Thyroid gland (tissue), 4 donors: ENCODE results near the gene PCYT2.

ENCODE experiments used
- POLR2A ChIP-seq, 2 donors: fragments of 450-650 bp; IDR thresholded peaks; one replicate each; pipeline ENCODE4 v1.6.1; 2017; ENCODE audit warnings: antibody characterized with exemption in 2 of 2, mild to moderate bottlenecking in 2 of 2, moderate library complexity in 1 of 2
- TF ChIP-seq, protein P1 (sequence below), 6 experiments: fragments of 200-600 bp in 3 of 6; fragments of 450-650 bp in 3 of 6; sonication (generic) in 3 of 6; IDR thresholded peaks; one replicate each; pipeline ENCODE4 v1.5.1; 2016 to 2019; ENCODE audit warnings: antibody characterized with exemption in 6 of 6, mild to moderate bottlenecking in 2 of 6, inconsistent platforms in 1 of 6, moderate library complexity in 1 of 6

DNA sequence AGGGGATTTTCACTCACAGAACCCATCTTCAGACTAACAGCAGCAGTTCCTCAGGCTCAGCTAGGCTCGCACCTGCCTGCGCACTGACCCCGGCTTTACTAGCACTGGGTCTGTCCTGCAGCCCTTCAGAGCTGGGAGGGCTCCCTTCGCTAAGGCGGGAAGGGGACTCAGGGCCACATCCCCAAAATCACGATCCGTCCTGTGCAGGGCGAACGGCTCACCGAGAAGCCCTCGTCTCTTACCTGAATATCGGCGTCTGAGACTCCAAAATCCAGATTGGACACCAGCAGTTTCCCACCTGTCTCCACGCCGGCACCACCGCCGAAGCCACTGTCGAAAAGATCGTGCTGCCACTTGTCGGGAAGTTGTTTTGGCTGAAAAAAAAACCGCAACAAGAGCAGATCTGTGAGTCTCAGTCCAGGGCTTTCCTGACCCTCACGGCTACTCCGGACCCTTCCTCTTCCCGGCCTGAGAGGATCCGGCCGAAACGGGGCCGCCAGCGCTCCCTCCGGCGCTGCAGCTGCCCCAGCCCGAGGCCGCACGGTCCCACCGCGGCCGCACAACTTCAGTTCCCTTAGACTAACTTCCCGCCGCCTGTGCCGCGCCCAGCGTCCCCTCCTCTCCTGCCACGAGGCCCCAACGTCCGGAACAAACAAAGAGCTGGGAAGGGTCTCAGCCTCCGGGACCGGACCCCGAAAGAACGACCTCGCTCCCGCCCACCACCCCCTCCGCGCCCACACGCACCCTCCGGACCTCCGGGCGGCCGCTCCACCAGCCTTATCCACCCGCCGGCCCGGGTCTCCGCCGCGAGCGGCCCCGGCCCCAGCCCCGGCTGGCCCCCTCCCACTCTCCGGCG, 20.5 kb downstream of the PCYT2 start:
- TF ChIP-seq, protein P1, sequence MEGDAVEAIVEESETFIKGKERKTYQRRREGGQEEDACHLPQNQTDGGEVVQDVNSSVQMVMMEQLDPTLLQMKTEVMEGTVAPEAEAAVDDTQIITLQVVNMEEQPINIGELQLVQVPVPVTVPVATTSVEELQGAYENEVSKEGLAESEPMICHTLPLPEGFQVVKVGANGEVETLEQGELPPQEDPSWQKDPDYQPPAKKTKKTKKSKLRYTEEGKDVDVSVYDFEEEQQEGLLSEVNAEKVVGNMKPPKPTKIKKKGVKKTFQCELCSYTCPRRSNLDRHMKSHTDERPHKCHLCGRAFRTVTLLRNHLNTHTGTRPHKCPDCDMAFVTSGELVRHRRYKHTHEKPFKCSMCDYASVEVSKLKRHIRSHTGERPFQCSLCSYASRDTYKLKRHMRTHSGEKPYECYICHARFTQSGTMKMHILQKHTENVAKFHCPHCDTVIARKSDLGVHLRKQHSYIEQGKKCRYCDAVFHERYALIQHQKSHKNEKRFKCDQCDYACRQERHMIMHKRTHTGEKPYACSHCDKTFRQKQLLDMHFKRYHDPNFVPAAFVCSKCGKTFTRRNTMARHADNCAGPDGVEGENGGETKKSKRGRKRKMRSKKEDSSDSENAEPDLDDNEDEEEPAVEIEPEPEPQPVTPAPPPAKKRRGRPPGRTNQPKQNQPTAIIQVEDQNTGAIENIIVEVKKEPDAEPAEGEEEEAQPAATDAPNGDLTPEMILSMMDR (IDR thresholded peaks at IDR 0.05) = no peak
- TF ChIP-seq POLR2A (IDR thresholded peaks at IDR 0.05) = no peak
